HL-60 (cell line): Measurements from ENCODE around the gene NOTUM.

Source experiments
- DNase-seq, 2 experiments: peaks; one replicate each; pipeline ENCODE4 v3.0.0-alpha.2; 2010 to 2020; ENCODE audit warnings: low read depth in 1 of 2, low spot score in 1 of 2
- H3K27ac ChIP-seq: fragments of 250-450 bp; sonication (Bioruptor Pico); replicated peaks from 2 replicates; pipeline ENCODE4 v1.5.1; 2020; ENCODE audit warnings: mild to moderate bottlenecking, moderate library complexity
- H3K27me3 ChIP-seq: fragments of 250-450 bp; sonication (Bioruptor Pico); 2 replicates; pipeline ENCODE4 v1.5.1; 2021; ENCODE audit warnings: mild to moderate bottlenecking, moderate library complexity; ENCODE audit not compliant: insufficient read depth, poor library complexity, severe bottlenecking
- H3K4me3 ChIP-seq: replicated peaks from 2 replicates; pipeline ENCODE4 v1.5.1; 2011; ENCODE audit warnings: mild to moderate bottlenecking, control low read depth, low read length; ENCODE audit not compliant: insufficient read depth
- CTCF ChIP-seq: IDR thresholded peaks from one replicate; pipeline ENCODE4 v1.5.1; 2011; ENCODE audit warnings: low read length, control low read depth, inconsistent platforms; ENCODE audit not compliant: insufficient read depth
- GABPA ChIP-seq: IDR thresholded peaks from 2 replicates; pipeline ENCODE4 v1.6.1; 2012; ENCODE audit warnings: low read depth
- POLR2AphosphoS5 ChIP-seq: IDR thresholded peaks from 2 replicates; pipeline ENCODE4 v1.6.1; 2012; ENCODE audit warnings: low read depth
- REST ChIP-seq: IDR thresholded peaks from 2 replicates; pipeline ENCODE4 v1.6.1; 2012; ENCODE audit warnings: low read depth; ENCODE audit not compliant: insufficient replicate concordance
- SPI1 ChIP-seq: IDR thresholded peaks from 2 replicates; pipeline ENCODE4 v1.6.1; 2012; ENCODE audit warnings: low read depth, mild to moderate bottlenecking, borderline replicate concordance

The NOTUM gene

GRCh38 chr17:81907219-81908145 lies 53.5 kb downstream of the NOTUM start:
- TF ChIP-seq CTCF (no peak), GABPA (no peak), REST (no peak), POLR2AphosphoS5 (no peak), SPI1 (no peak)
- no peak overlapping the region for H3K27ac ChIP-seq
- H3K4me3 ChIP-seq = no peak overlapping the region
- H3K27me3 ChIP-seq = no peaks in the 10 kb centered on the region
- no peak for DNase-seq

GRCh38 chr17:81906476-81907218 lies 54.3 kb downstream of the NOTUM start:
- TF ChIP-seq CTCF (no peak), GABPA (no peak), POLR2AphosphoS5 (no peak), REST (no peak), SPI1 (no peak)
- no peak overlapping the region for H3K4me3 ChIP-seq
- H3K27ac ChIP-seq = no peak overlapping the region
- no peak for DNase-seq
- H3K27me3 ChIP-seq = peaks cover 2% of the 10 kb centered on the region

- no peak overlapping the region for H3K27ac ChIP-seq
- TF ChIP-seq POLR2AphosphoS5 = no peak
- no peak for TF ChIP-seq SPI1
- no peak for TF ChIP-seq REST
- TF ChIP-seq CTCF = no peak
- no peak for TF ChIP-seq GABPA
- no peak for DNase-seq
- no peak overlapping the region for H3K4me3 ChIP-seq
- H3K27me3 ChIP-seq = peaks cover 5% of the 10 kb centered on the region
These were observed 55.0 kb downstream of the NOTUM start for GRCh38 chr17:81905993-81906392.
